Kidney (tissue), 14 donors: ENCODE results near the gene CCDC89. TPM values are rescaled to one million over a fixed set of nuclear protein-coding genes. Genes with fewer than 3 reads are reported as not detected.

Source experiments
- DNase-seq, 5 donors: peaks; one replicate each; pipeline ENCODE4 v3.0.0-alpha.2; 2013 to 2020
- FAIRE-seq: peaks from 2 replicates; lab custom pipeline; 2012; peaks lifted over from hg19 to GRCh38; lab: Jason Lieb, UNC
- H3K27ac ChIP-seq, 2 donors: one replicate each; pipeline ENCODE4 v1.7.0; 2013; ENCODE audit warnings: low read depth in 2 of 2, low read length in 2 of 2, inconsistent platforms in 1 of 2
- H3K27me3 ChIP-seq: one replicate; pipeline ENCODE4 v1.7.1; 2013; ENCODE audit warnings: low read length, inconsistent platforms; ENCODE audit not compliant: control insufficient read depth, insufficient read depth
- H3K36me3 ChIP-seq, 3 donors: one replicate each; pipeline versions ENCODE4 v1.7.0 to v1.7.1; 2013; ENCODE audit warnings: low read length in 3 of 3, control low read depth in 1 of 3, inconsistent platforms in 1 of 3; ENCODE audit not compliant: insufficient read depth in 3 of 3, control insufficient read depth in 2 of 3
- H3K4me1 ChIP-seq, 3 donors: one replicate each; pipeline versions ENCODE4 v1.7.0 to v1.7.1; 2013; ENCODE audit warnings: low read length in 3 of 3, inconsistent platforms in 1 of 3, low read depth in 1 of 3; ENCODE audit not compliant: control insufficient read depth in 2 of 3, insufficient read depth in 2 of 3
- H3K4me3 ChIP-seq, 3 donors: one replicate each; pipeline versions ENCODE4 v1.7.0 to v1.8.1; 2013; ENCODE audit warnings: low read length in 3 of 3, control low read depth in 1 of 3, inconsistent platforms in 1 of 3
- H3K9ac ChIP-seq, 3 donors: one replicate each; pipeline versions ENCODE4 v1.7.0 to v1.7.1; 2013; ENCODE audit warnings: low read length in 3 of 3, control low read depth in 1 of 3, inconsistent platforms in 1 of 3
- H3K9me3 ChIP-seq, 3 donors: one replicate each; pipeline versions ENCODE4 v1.7.0 to v1.7.1; 2013; ENCODE audit warnings: low read length in 3 of 3, control low read depth in 1 of 3, inconsistent platforms in 1 of 3; ENCODE audit not compliant: control insufficient read depth in 2 of 3, insufficient read depth in 1 of 3
- CTCF ChIP-seq: IDR thresholded peaks from 3 replicates; pipeline ENCODE4 v1.5.1; 2012; ENCODE audit warnings: mild to moderate bottlenecking, moderate library complexity, borderline replicate concordance; ENCODE audit not compliant: insufficient read depth; ENCODE audit errors: extremely low read depth
- intact Hi-C: fragments of 100-400 bp; cut with DNase I; formaldehyde crosslinking; loops from one replicate; pipeline ENCODE4 v1.11.1; 2022
- polyA plus RNA-seq: library from polyadenylated mRNA; stranded (reverse); fragments of 350-450 nt; fragmentation: Illumina TruSeq; extraction: RNeasy Lipid Tissue Mini Kit (QIAGEN cat#74804); gene quantifications from one replicate; pipeline ENCODE4 v1.2.3, GENCODE V29; 2014; ENCODE audit warnings: low read depth, low replicate concordance; ENCODE audit not compliant: insufficient read depth
- total RNA-seq: library from RNA; stranded (reverse); fragmentation: NEBNext Ultra II Directional; extraction: Animal tissue kit (Norgen Biotek cat#: 25700); gene quantifications from one replicate; pipeline ENCODE4 v1.2.1, GENCODE V29; 2021
- donor health status: control.
- donor health status: control.
- donor health status: control.
- donor health status: control.
- donor health status: control.
- donor health status: DM: yes; HTN: yes; CAD: no.
- donor health status: Normal renal cell carcinoma (clear cell type).

Gene CCDC89
- total and polyA plus RNA-seq, 2 donors from 2014 or later, result 2.7 to 3.7 TPM

- Histone ChIP-seq H3K9me3 (no peaks in the 10 kb centered on the region), H3K27me3 (no peaks in the 10 kb centered on the region), H3K27ac (peak overlapping the region in 1 of 2 donors; percentile 51), H3K4me1 (peaks cover 0 to 17% (median 0%) of the 10 kb centered on the region in 3 donors), H3K4me3 (peak overlapping the region; percentile 51 to 70 (median 64)), H3K36me3 (peaks cover 0 to under 1% (median 0%) of the 10 kb centered on the region in 3 donors), H3K9ac (peak overlapping the region in 2 of 3 donors; percentile 27 to 74)
- peak; percentile 61 to 92 (median 68) for DNase-seq
- intact Hi-C loops, result no loop called here
- TF ChIP-seq CTCF, result no peak
- FAIRE-seq, result no peak
Measured at GRCh38 chr11:85685125-85685819, 723 bp downstream of the CCDC89 start.

GRCh38 chr11:85682330-85683305, 3.4 kb downstream of the CCDC89 start:
- H3K4me1 ChIP-seq, result peaks cover 0 to 17% (median 0%) of the 10 kb centered on the region in 3 donors
- no peak for TF ChIP-seq CTCF
- peak overlapping the region; percentile 55 to 81 (median 58) for H3K9ac ChIP-seq
- H3K27me3 ChIP-seq, result no peaks in the 10 kb centered on the region
- H3K4me3 ChIP-seq, result peak overlapping the region; percentile 73 to 87 (median 75)
- intact Hi-C loops, result no loop called here
- DNase-seq, result peak; percentile 81 to 91 (median 87)
- no peaks in the 10 kb centered on the region for H3K36me3 ChIP-seq
- no peak for FAIRE-seq
- no peaks in the 10 kb centered on the region for H3K9me3 ChIP-seq
- no peak overlapping the region for H3K27ac ChIP-seq

GRCh38 chr11:85680897-85681296, 5.1 kb downstream of the CCDC89 start:
- H3K36me3 ChIP-seq, result no peaks in the 10 kb centered on the region
- H3K4me3 ChIP-seq, result no peak overlapping the region
- DNase-seq (no peak), FAIRE-seq (no peak)
- H3K27me3 ChIP-seq, result no peaks in the 10 kb centered on the region
- no peak overlapping the region for H3K9ac ChIP-seq
- no peaks in the 10 kb centered on the region for H3K9me3 ChIP-seq
- TF ChIP-seq CTCF, result no peak
- H3K4me1 ChIP-seq, result peaks cover 0 to 17% (median 0%) of the 10 kb centered on the region in 3 donors
- intact Hi-C loops, result no loop called here
- H3K27ac ChIP-seq, result no peak overlapping the region
